GM19463 (cell line): ENCODE measurements around the gene ECT2.
"Not testable (repeated sequence)": the region's sequence is repeated elsewhere in the genome, so short reads cannot be mapped to it uniquely, and the experiment has no call there.

Experiments used
- ATAC-seq: cut with Tn5 transposase; IDR thresholded peaks from one replicate; pipeline ENCODE4 v1.9.1; 2021; ENCODE audit warnings: mild to moderate bottlenecking, moderate library complexity; ENCODE audit not compliant: unreplicated experiment

Gene ECT2

DNA sequence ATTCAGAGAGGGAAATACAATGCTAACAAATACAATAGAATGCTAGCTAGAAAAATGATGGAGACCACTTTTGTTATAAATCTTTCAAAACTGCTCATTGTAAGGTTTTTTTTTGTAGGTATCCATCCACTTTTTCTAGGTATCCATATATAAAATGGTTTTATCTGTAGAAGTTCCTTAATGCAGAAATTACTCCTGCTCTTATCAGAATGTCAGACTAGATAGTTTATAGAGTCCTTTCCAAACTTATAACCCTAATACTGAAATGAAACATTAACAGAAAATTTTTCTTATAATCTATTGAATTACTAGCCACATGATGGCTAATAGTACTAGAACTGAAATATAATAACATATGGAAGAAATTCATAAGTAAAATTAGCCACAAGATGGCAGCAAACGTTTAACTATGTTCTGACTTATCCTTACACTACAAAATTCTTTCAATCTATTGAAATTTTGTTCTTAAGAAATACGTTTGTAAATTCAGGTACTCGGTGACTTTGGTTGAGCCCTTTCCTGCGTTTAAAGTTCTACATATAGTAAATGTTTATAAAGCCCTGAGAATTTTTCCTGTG is 58.5 kb downstream of the ECT2 start:
- ATAC-seq: no peak

DNA sequence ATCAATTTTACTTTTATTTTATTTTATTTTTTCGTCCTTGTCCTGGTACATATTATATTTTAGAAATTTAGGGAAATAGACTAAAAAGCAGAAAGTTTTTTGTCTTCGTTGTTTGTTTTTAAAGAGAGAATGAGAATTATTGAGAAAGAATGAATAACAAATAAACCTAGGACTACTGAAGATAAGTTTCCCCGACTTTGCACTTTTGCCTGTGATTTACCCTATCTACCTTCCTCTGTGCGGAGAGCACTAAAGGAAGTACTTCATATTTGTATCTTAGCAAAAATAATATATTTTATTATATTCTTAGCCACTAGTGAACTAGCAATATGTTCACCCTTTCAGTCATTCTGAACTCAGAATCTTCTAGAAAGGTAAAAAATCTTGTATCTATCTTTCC is 60.6 kb downstream of the ECT2 start:
- no peak for ATAC-seq

- ATAC-seq: no peak
These were observed 62.9 kb downstream of the ECT2 start for GRCh38 chr3:172813462-172813861.

GRCh38 chr3:172814738-172815137 is 64.2 kb downstream of the ECT2 start:
- ATAC-seq: no peak

- ATAC-seq: no peak
These were observed 65.3 kb downstream of the ECT2 start for GRCh38 chr3:172815857-172816256.

- no peak for ATAC-seq
These were observed 65.8 kb downstream of the ECT2 start for GRCh38 chr3:172816281-172816680.

- no peak for ATAC-seq
These were observed 66.4 kb downstream of the ECT2 start for GRCh38 chr3:172816968-172817367.

- ATAC-seq: no peak
These were observed 70.0 kb downstream of the ECT2 start for GRCh38 chr3:172820492-172820891.

DNA sequence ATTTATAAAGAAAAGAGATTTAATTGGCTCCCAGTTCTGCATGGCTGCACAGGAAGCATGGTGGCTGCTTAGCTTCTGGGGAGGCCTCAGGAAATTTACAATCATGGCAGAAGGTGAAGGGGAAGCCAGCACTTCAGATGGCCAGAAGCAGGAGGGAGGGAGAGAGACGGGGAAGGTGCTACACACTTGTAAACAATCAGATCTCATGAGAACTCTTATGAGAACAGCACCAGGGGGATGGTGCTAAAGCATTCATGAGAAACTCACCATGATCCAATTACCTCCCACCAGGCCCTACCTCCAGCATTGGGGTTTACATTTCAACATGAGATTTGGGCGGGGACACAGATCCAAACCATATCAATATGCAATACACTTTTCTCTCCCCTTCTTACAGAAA is 73.7 kb downstream of the ECT2 start:
- no peak for ATAC-seq

DNA sequence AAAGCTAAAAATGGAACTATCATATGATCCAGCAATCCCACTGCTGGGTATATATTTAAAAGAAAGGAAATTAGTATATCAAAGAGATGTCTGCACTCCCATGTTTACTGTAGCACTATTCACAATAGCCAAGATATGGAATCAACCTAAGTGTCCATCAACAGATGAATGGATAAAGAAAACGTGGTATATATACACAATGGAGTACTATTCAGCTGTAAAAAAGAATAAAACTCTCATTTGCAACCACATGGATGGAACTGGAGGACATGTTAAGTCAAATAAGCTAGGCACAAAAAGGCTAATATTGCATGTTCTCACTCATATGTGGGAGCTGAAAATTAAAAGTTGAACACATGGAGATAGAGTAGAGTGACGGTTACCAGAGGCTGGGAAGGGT is 76.7 kb downstream of the ECT2 start:
- ATAC-seq: not testable (repeated sequence)

GRCh38 chr3:172832983-172833382 is 82.5 kb downstream of the ECT2 start:
- ATAC-seq: no peak

DNA sequence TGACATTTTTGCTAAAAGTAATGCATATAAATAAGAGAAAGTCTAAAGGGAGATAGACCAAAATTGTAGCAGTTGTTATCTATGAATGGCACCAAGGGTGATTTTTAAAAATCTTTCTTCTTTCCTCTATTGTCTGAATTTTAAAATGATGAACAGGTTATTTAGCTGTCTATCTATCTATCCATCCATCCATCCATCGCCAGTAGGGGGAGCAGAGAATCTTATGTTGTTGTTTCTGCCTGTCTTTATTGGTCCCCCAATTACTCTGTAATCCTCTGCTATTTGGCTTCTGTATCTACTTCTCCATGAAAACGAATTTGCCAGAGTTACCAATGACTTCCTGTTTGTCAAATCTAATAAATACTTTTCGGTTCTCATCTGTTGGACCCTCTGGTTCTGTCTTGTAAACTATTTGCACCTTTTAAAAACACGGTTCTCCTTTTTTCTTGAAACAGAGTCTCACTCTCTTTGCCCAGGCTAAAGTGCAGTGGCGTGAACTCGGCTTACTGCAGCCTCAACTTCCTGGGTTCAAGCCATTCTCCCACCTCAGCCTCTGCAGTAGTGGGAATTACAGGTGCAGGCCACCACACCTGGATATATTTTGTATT is 86.0 kb downstream of the ECT2 start:
- ATAC-seq: peak; percentile 66

GRCh38 chr3:172839679-172840078 is 89.2 kb downstream of the ECT2 start:
- ATAC-seq: no peak

- no peak for ATAC-seq
These were observed 89.9 kb downstream of the ECT2 start for GRCh38 chr3:172840463-172840862.

GRCh38 chr3:172840913-172841312 is 90.4 kb downstream of the ECT2 start:
- ATAC-seq: no peak

DNA sequence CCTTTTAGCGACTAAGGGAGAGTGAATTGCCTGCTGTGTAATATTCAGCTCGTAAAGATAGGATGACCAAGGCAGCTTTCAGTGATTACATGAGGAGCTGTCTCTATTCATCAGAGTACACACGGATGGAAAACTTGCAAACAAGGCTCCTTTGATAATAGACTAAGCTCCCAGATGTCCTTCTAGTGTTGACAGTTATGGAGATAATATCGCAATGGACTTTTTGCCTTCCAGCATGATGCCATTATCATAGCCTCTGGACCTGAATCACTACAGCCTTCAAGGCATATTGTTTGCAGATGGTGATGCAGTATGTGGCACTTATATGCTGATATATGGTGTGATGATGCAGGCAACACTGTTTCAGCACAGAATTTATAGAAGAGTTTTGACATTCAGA is 93.9 kb downstream of the ECT2 start:
- ATAC-seq: no peak

GRCh38 chr3:172846103-172846561 is 95.6 kb downstream of the ECT2 start:
- ATAC-seq: peak; percentile 64

- ATAC-seq: no peak
These were observed 96.2 kb downstream of the ECT2 start for GRCh38 chr3:172846706-172847105.

DNA sequence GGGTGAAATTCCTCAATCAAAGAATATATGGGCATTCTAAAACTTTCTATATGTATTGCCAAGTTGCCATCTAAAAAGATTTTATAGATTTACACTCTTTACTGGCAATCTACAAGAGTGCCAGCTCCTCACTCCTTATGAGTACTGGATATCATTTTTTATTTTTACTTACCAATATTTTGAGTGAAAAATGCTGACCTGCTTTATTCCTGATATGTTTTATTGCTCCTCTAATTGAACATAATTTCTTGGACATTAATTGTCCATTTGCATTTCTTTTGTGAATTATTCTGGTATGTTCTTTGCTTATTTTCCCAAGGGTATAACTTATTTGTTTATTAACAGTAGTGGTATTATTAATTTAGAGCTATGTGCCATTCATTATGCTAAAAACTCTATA is 96.8 kb downstream of the ECT2 start:
- ATAC-seq: no peak

GRCh38 chr3:172848910-172849309 is 98.4 kb downstream of the ECT2 start:
- ATAC-seq: no peak

DNA sequence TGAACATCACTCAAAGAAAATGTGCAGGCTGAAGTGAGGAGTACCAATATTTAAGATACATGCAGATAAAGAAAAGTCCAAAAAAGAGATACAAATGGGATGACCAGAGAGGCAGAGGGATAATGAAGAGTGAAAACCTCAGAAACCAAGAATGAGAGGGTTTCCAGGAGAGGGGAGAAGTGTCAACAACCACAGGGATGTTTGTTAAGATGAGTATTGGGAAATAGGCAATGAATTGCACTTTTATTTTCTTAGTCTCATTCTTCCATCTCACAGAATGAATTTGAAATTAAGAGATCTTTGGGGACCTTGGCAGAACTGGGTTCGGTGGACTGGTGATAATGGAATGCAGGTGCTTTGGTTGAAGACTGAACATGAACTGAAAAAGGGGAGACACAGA is 102.5 kb downstream of the ECT2 start:
- no peak for ATAC-seq

DNA sequence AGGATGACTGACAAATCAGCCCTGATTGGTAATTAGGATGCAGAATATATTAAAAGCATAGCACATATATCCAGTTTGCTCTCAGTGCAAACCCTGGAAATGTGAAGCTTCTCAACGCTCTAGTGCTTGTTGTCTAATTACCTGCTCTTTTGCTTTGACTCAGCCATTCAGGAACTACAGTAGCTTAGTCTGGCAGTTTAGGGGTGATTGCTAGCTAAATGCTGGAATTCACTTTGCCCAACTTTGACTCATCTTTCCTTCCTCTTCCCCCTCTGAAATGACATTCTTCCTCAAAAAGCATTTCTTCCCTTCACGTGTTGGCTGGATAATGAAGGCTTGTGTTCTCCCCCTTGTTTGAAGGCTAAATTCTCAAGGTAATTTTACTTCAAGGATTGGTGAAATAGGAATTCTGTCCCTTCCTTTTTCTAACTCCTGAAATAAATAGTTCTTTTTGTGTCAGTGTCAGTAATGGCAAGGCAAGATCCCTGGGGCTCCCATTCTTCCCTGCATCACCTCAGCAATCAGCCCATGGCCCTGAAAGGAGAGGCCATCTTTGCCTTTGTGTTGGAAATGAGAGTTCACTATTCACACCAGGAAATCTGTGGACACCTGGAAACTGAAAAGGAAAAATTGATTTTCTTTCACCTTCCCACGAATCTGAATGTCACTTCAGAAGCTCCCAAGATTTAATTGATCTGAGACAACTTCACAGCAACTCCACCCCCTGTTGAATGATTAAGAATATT is 103.6 kb downstream of the ECT2 start:
- ATAC-seq: no peak
